Retinal pigment epithelial cell (primary cell): ENCODE data around the gene PM20D2.

Experiments
- DNase-seq: peaks from one replicate; pipeline ENCODE4 v3.0.0-alpha.2; 2010; ENCODE audit warnings: low read depth
- H3K4me3 ChIP-seq: 2 replicates; pipeline ENCODE4 v1.5.1; 2011; ENCODE audit warnings: mild to moderate bottlenecking, low read length, control low read depth, moderate library complexity
- CTCF ChIP-seq: conservative IDR thresholded peaks from 2 replicates; pipeline ENCODE4 v1.5.1; 2011; ENCODE audit warnings: low read depth, low read length, control low read depth, inconsistent platforms

The PM20D2 gene

GRCh38 chr6:89161326-89162046, 15.6 kb downstream of the PM20D2 start:
- H3K4me3 ChIP-seq = no peak overlapping the region
- no peak for DNase-seq
- no peak for TF ChIP-seq CTCF

- no peak for TF ChIP-seq CTCF
- DNase-seq = peak; percentile 38
- H3K4me3 ChIP-seq = no peak overlapping the region
Measured at GRCh38 chr6:89162047-89162371, 16.2 kb downstream of the PM20D2 start.

- no peak for TF ChIP-seq CTCF
- no peak for DNase-seq
- H3K4me3 ChIP-seq = no peak overlapping the region
Measured at GRCh38 chr6:89172131-89172530, 26.3 kb downstream of the PM20D2 start.

GRCh38 chr6:89173634-89174033, 27.8 kb downstream of the PM20D2 start:
- H3K4me3 ChIP-seq = no peak overlapping the region
- no peak for TF ChIP-seq CTCF
- DNase-seq = no peak

- TF ChIP-seq CTCF = no peak
- no peak overlapping the region for H3K4me3 ChIP-seq
- no peak for DNase-seq
Measured at GRCh38 chr6:89180112-89180511, 34.3 kb downstream of the PM20D2 start.

GRCh38 chr6:89180971-89181370, 35.1 kb downstream of the PM20D2 start:
- DNase-seq = no peak
- TF ChIP-seq CTCF = no peak
- H3K4me3 ChIP-seq = no peak overlapping the region

- no peak overlapping the region for H3K4me3 ChIP-seq
- TF ChIP-seq CTCF = no peak
- no peak for DNase-seq
Measured at GRCh38 chr6:89183294-89183693, 37.4 kb downstream of the PM20D2 start.
